ENCODE data around the gene ADAMTSL2.

The ADAMTSL2 gene

DNA sequence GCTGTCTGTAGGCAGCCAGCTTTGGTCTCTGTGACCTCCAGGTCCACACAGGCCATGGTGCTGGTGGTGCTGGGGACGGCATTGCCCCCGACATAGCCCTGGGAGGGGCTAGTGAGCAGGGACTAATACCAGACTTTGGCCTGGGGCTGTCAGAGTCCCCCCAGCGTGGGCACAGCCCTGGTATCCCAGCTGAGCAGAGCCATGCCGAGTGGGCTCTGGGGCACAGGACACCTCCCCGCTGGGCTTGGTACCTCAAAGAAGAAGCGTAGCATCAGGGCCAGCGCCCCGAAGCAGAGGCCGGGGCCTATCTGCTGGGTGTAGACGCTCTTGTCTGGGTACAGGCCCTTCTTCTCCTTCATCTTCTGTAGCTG is 19.3 kb upstream of the ADAMTSL2 start:
- peaks cover 2% of the 10 kb centered on the region for H3K27me3 ChIP-seq (ENCODE audit: insufficient read depth, poor library complexity, severe bottlenecking)
- H3K4me3 ChIP-seq (replicated peaks; ENCODE audit: insufficient read depth, low read length) = no peak overlapping the region
- no peak for DNase-seq (ENCODE audit: low read depth in 1 of 2, low spot score in 1 of 2)
- no peak overlapping the region for H3K27ac ChIP-seq (replicated peaks)
- TF ChIP-seq, protein P1, sequence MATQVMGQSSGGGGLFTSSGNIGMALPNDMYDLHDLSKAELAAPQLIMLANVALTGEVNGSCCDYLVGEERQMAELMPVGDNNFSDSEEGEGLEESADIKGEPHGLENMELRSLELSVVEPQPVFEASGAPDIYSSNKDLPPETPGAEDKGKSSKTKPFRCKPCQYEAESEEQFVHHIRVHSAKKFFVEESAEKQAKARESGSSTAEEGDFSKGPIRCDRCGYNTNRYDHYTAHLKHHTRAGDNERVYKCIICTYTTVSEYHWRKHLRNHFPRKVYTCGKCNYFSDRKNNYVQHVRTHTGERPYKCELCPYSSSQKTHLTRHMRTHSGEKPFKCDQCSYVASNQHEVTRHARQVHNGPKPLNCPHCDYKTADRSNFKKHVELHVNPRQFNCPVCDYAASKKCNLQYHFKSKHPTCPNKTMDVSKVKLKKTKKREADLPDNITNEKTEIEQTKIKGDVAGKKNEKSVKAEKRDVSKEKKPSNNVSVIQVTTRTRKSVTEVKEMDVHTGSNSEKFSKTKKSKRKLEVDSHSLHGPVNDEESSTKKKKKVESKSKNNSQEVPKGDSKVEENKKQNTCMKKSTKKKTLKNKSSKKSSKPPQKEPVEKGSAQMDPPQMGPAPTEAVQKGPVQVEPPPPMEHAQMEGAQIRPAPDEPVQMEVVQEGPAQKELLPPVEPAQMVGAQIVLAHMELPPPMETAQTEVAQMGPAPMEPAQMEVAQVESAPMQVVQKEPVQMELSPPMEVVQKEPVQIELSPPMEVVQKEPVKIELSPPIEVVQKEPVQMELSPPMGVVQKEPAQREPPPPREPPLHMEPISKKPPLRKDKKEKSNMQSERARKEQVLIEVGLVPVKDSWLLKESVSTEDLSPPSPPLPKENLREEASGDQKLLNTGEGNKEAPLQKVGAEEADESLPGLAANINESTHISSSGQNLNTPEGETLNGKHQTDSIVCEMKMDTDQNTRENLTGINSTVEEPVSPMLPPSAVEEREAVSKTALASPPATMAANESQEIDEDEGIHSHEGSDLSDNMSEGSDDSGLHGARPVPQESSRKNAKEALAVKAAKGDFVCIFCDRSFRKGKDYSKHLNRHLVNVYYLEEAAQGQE (IDR thresholded peaks at IDR 0.05; ENCODE audit: insufficient replicate concordance, low read depth) = no peak
- TF ChIP-seq GABPA (IDR thresholded peaks at IDR 0.05; ENCODE audit: low read depth) = no peak
- no peak for TF ChIP-seq SPI1 (IDR thresholded peaks at IDR 0.05; ENCODE audit: borderline replicate concordance, low read depth)
- TF ChIP-seq, protein P2, sequence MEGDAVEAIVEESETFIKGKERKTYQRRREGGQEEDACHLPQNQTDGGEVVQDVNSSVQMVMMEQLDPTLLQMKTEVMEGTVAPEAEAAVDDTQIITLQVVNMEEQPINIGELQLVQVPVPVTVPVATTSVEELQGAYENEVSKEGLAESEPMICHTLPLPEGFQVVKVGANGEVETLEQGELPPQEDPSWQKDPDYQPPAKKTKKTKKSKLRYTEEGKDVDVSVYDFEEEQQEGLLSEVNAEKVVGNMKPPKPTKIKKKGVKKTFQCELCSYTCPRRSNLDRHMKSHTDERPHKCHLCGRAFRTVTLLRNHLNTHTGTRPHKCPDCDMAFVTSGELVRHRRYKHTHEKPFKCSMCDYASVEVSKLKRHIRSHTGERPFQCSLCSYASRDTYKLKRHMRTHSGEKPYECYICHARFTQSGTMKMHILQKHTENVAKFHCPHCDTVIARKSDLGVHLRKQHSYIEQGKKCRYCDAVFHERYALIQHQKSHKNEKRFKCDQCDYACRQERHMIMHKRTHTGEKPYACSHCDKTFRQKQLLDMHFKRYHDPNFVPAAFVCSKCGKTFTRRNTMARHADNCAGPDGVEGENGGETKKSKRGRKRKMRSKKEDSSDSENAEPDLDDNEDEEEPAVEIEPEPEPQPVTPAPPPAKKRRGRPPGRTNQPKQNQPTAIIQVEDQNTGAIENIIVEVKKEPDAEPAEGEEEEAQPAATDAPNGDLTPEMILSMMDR (IDR thresholded peaks at IDR 0.05; ENCODE audit: insufficient read depth, low read length) = no peak
- no peak for TF ChIP-seq POLR2AphosphoS5 (IDR thresholded peaks at IDR 0.05; ENCODE audit: low read depth)

DNA sequence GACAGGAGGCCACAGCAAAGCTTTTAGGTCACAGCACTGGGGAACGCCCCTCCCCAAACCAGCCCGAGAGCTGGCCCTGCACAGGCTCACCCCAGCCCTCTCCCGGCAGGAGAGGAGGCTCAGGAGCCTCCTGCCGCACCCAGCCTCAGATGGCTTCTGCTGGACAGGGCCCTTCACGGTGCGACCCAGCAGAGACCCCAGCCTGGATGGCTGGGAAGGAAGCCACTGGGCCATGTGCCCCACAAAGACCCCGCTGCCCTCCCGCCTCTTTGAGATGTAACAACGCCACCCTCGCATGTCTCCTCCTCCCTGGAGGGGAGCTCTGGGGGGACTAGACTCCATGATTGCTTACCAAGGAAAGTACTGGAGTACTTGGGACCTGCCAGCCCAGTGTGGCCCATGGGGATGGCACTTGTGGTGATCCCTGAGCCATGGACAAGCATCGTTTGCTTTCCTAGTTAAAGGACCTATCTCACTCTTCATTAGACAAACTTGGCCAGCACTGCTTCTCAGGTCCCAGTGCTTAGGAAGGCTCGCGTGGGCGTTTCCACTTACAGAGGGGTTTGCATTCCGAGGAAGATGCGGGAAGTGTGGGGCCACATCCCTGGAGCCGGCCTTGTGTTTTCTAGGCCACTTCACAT is 18.8 kb upstream of the ADAMTSL2 start:
- no peak overlapping the region for H3K27ac ChIP-seq (replicated peaks)
- no peak for DNase-seq (ENCODE audit: low read depth in 1 of 2, low spot score in 1 of 2)
- TF ChIP-seq, protein P2 (IDR thresholded peaks at IDR 0.05; ENCODE audit: insufficient read depth, low read length) = no peak
- TF ChIP-seq SPI1 (IDR thresholded peaks at IDR 0.05; ENCODE audit: borderline replicate concordance, low read depth) = no peak
- TF ChIP-seq POLR2AphosphoS5 (IDR thresholded peaks at IDR 0.05; ENCODE audit: low read depth) = no peak
- H3K4me3 ChIP-seq (replicated peaks; ENCODE audit: insufficient read depth, low read length) = no peak overlapping the region
- peaks cover 2% of the 10 kb centered on the region for H3K27me3 ChIP-seq (ENCODE audit: insufficient read depth, poor library complexity, severe bottlenecking)

DNA sequence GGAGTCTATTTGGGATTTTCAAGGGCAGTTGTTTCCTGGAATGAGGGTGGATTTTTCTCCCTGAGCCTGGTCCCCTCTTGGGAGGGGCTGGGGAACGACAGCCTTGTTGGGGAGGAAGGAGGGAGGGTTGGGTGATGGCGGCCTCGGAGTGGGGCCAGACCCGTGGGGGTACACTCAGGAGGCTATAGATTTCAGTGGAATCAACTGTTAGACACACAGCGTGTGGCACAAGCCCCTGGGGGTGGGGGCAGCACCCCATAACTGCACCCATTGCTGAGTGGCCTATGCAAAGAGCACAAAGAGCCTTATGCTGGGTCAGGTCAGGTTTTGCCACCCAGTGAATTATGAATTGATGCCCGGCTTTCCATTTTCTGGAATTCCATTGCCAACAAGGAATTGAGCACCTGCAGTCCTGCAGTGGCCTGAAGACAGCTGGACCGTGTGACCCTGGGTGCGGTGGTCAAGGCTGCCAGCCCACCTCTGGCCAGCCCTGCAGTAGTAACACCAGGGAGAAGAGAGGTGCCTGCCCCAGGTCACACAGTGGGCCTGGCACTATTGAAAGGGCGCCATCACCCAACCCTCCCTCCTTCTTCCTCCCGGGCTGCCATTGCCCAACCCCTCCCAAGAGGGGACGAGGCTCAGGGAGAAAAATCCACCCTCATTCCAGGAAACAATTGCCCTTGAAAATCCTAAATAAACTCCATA is 18.1 kb upstream of the ADAMTSL2 start:
- TF ChIP-seq, protein P2 (IDR thresholded peaks at IDR 0.05; ENCODE audit: insufficient read depth, low read length) = no peak
- TF ChIP-seq GABPA (IDR thresholded peaks at IDR 0.05; ENCODE audit: low read depth) (no peak), POLR2AphosphoS5 (IDR thresholded peaks at IDR 0.05; ENCODE audit: low read depth) (no peak), SPI1 (IDR thresholded peaks at IDR 0.05; ENCODE audit: borderline replicate concordance, low read depth) (no peak)
- TF ChIP-seq, protein P1 (IDR thresholded peaks at IDR 0.05; ENCODE audit: insufficient replicate concordance, low read depth) = no peak
- Histone ChIP-seq H3K4me3 (replicated peaks; ENCODE audit: insufficient read depth, low read length) (no peak overlapping the region), H3K27ac (replicated peaks) (no peak overlapping the region), H3K27me3 (ENCODE audit: insufficient read depth, poor library complexity, severe bottlenecking) (peaks cover 2% of the 10 kb centered on the region)
- DNase-seq (ENCODE audit: low read depth in 1 of 2, low spot score in 1 of 2) = no peak

All from HL-60 (cell line).